Islet of Langerhans (tissue), 1 donor: Measurements from ENCODE around the gene UCN2.
"Not testable (repeated sequence)": the region's sequence is repeated elsewhere in the genome, so short reads cannot be mapped to it uniquely, and the experiment has no call there.

Source experiments
- FAIRE-seq: peaks from one replicate; lab custom pipeline; 2011; peaks lifted over from hg19 to GRCh38; lab: Jason Lieb, UNC

Gene UCN2

GRCh38 chr3:48561045-48561736, 2.4 kb downstream of the UCN2 start:
- FAIRE-seq: no peak

- no peak for FAIRE-seq
Observed at GRCh38 chr3:48560648-48561018, 2.9 kb downstream of the UCN2 start.

- no peak for FAIRE-seq
Observed at GRCh38 chr3:48558493-48559134, 5.0 kb downstream of the UCN2 start.

- no peak for FAIRE-seq
Observed at GRCh38 chr3:48556796-48557626, 6.6 kb downstream of the UCN2 start, which contains the start of gene PFKFB4. Gene PFKFB4 (minus strand): TSS chr3:48556803. CDS start chr3:48556777, 26 bp downstream.

GRCh38 chr3:48555949-48556795, 7.4 kb downstream of the UCN2 start:
- no peak for FAIRE-seq

GRCh38 chr3:48555231-48555948, 8.2 kb downstream of the UCN2 start:
- no peak for FAIRE-seq

- FAIRE-seq: no peak
Observed at GRCh38 chr3:48553886-48554845, 9.4 kb downstream of the UCN2 start.

GRCh38 chr3:48553361-48553760, 10.2 kb downstream of the UCN2 start:
- FAIRE-seq: no peak

- no peak for FAIRE-seq
Observed at GRCh38 chr3:48552111-48552951, 11.2 kb downstream of the UCN2 start.

- FAIRE-seq: not testable (repeated sequence)
Observed at GRCh38 chr3:48551651-48552050, 11.9 kb downstream of the UCN2 start.

- no peak for FAIRE-seq
Observed at GRCh38 chr3:48548729-48549705, 14.6 kb downstream of the UCN2 start.

GRCh38 chr3:48548126-48548525, 15.5 kb downstream of the UCN2 start:
- no peak for FAIRE-seq

GRCh38 chr3:48546203-48546829, 17.3 kb downstream of the UCN2 start:
- FAIRE-seq: no peak

- no peak for FAIRE-seq
Observed at GRCh38 chr3:48544141-48544540, 19.4 kb downstream of the UCN2 start.

GRCh38 chr3:48543271-48543866, 20.2 kb downstream of the UCN2 start:
- FAIRE-seq: no peak

GRCh38 chr3:48538451-48538850, 25.1 kb downstream of the UCN2 start:
- FAIRE-seq: no peak

GRCh38 chr3:48536785-48537184, 26.8 kb downstream of the UCN2 start:
- no peak for FAIRE-seq
